Forelimb muscle (tissue), 1 donor: ENCODE results near the gene OVCH2. TPM values are rescaled to one million over a fixed set of nuclear protein-coding genes. Genes with fewer than 3 reads are reported as not detected.

Source experiments
- DNase-seq: peaks from one replicate; pipeline ENCODE4 v3.0.0-alpha.2; 2013; ENCODE audit warnings: low read depth
- polyA plus RNA-seq: library from polyadenylated mRNA; unstranded; fragments of 120-200 nt; gene quantifications from one replicate; pipeline ENCODE4 v1.2.1, GENCODE V29; 2013; ENCODE audit not compliant: insufficient read length

The OVCH2 gene
- polyA plus RNA-seq, 1 donor = 0.13 TPM

DNA sequence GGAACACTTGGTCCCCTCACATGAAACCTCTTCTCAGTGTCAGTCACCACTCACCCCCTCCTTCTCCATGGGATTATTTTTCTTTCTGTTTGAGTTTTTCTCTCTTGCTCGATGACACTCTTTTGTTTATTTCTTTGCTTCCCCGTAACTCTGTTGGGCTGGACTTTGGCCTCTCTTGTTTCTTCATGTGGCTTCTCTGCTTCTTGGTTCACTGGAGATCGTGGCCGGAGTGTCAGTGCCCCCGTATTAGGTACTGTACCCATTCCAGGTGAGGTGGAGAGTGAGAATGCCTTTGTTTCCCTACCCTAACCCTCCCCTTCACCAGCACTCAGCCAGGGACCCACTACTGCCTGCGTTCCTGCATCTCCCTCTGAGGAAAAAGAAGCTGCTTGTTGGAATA, 65.5 kb downstream of the OVCH2 start:
- no peak for DNase-seq

DNA sequence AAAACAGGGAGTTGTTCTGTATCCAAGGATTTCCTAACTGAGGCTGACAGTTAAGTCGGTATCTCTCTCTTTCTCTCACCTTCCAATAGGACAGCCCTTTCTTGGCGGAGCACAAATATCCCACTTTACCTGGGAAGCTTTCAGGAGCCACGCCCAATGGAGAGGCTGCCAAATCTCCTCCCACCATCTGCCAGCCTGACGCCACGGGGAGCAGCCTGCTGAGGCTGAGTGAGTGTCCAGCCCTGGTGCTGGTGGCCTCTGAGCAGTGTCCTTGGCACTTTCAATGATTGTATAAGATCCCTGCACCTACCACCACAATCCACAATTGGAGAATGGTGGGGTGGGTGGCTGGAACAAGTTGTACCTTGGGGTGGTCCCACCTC, 66.6 kb downstream of the OVCH2 start:
- no peak for DNase-seq

Other genes with a start within 250 kb of the OVCH2 start
- gene OLFML1, start 221.0 kb downstream of the OVCH2 start, polyA plus RNA-seq = 35.0 TPM
- gene PPFIBP2, start 192.5 kb downstream of the OVCH2 start, polyA plus RNA-seq = 59.0 TPM
- gene CYB5R2, start 33.0 kb downstream of the OVCH2 start, polyA plus RNA-seq = 8.1 TPM
- gene OR5P2, start 90.5 kb upstream of the OVCH2 start, polyA plus RNA-seq = not detected
- gene OR5P3, start 124.4 kb upstream of the OVCH2 start, polyA plus RNA-seq = not detected
- gene OR10A6, start 224.8 kb upstream of the OVCH2 start, polyA plus RNA-seq = not detected
- not detected for gene OR10A3, start 235.2 kb upstream of the OVCH2 start, polyA plus RNA-seq